ENCODE measurements around the gene ANAPC5.

Gene ANAPC5

GRCh38 chr12:121364683-121365121 is 12.5 kb upstream of the ANAPC5 start:
- H3K4me3 ChIP-seq (replicated peaks; ENCODE audit: low read depth, low read length): no peak overlapping the region
- no peak for TF ChIP-seq CTCF (IDR thresholded peaks at IDR 0.05; ENCODE audit: low read length, missing control alignments)
- peak; percentile 9 for DNase-seq (ENCODE audit: low read depth)

DNA sequence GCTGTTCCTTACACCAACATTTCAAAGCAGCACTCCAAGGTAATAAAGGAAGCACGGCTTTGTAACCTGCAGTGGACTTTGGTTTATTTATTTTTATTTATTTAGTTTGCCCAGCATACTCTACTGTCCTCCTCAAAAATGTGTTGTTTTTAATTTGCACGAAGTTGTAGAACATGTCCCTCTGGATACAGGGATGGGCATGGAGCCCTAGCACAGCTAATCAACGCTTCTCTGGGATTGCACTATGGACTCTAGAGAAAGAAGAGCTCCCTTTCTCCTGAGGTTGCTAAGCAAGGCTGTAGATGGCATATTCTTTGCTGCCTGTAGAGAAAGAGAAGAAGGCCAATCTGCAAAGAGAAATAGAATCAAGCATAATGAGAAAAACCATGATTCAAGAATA is 5.9 kb upstream of the ANAPC5 start:
- no peak for TF ChIP-seq CTCF (IDR thresholded peaks at IDR 0.05; ENCODE audit: low read length, missing control alignments)
- no peak for DNase-seq (ENCODE audit: low read depth)
- H3K4me3 ChIP-seq (replicated peaks; ENCODE audit: low read depth, low read length): no peak overlapping the region

- no peak for DNase-seq (ENCODE audit: low read depth)
- H3K4me3 ChIP-seq (replicated peaks; ENCODE audit: low read depth, low read length): no peak overlapping the region
- TF ChIP-seq CTCF (IDR thresholded peaks at IDR 0.05; ENCODE audit: low read length, missing control alignments): no peak
These were observed 5.1 kb upstream of the ANAPC5 start for GRCh38 chr12:121357331-121357730.

GRCh38 chr12:121356657-121357056 is 4.4 kb upstream of the ANAPC5 start:
- no peak for TF ChIP-seq CTCF (IDR thresholded peaks at IDR 0.05; ENCODE audit: low read length, missing control alignments)
- no peak for DNase-seq (ENCODE audit: low read depth)
- H3K4me3 ChIP-seq (replicated peaks; ENCODE audit: low read depth, low read length): no peak overlapping the region

GRCh38 chr12:121355818-121356217 is 3.6 kb upstream of the ANAPC5 start:
- DNase-seq (ENCODE audit: low read depth): no peak
- TF ChIP-seq CTCF (IDR thresholded peaks at IDR 0.05; ENCODE audit: low read length, missing control alignments): no peak
- no peak overlapping the region for H3K4me3 ChIP-seq (replicated peaks; ENCODE audit: low read depth, low read length)

GRCh38 chr12:121352682-121353018 is 439 bp upstream of the ANAPC5 start:
- DNase-seq (ENCODE audit: low read depth): no peak
- no peak for TF ChIP-seq CTCF (IDR thresholded peaks at IDR 0.05; ENCODE audit: low read length, missing control alignments)
- peak overlapping the region; percentile 99 for H3K4me3 ChIP-seq (replicated peaks; ENCODE audit: low read depth, low read length)

- H3K4me3 ChIP-seq (replicated peaks; ENCODE audit: low read depth, low read length): no peak overlapping the region
These were observed 5.5 kb downstream of the ANAPC5 start for GRCh38 chr12:121346747-121347146.

More at GRCh38 chr12:121346747-121347146, 5.5 kb downstream of the ANAPC5 start:
- DNase-seq (ENCODE audit: low read depth): no peak
- no peak for TF ChIP-seq CTCF (IDR thresholded peaks at IDR 0.05; ENCODE audit: low read length, missing control alignments)

All from fibroblast of pulmonary artery (primary cell).